ENCODE results near the gene TEX26.

The TEX26 gene

DNA sequence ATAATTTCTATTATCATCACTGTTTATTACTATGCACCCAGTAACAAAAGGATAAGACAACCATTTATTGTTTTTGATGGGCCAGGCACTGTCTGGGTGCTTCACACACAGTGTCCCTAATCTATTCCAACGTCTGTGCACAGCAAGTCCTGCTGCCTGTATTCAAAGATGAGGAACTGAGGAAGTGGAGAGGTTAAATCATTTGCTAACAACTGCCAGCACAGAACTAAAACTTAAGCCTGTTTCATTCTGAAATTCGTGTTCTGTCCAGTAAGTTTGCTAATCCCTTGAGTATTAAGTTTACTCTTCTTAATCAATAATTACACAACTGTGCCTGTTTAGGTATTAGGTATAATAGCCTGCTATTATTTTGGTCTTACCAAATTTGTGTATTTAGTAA, 41.9 kb downstream of the TEX26 start:
- DNase-seq (ENCODE audit: low read depth in 2 of 2, low spot score in 1 of 2), result no peak

DNA sequence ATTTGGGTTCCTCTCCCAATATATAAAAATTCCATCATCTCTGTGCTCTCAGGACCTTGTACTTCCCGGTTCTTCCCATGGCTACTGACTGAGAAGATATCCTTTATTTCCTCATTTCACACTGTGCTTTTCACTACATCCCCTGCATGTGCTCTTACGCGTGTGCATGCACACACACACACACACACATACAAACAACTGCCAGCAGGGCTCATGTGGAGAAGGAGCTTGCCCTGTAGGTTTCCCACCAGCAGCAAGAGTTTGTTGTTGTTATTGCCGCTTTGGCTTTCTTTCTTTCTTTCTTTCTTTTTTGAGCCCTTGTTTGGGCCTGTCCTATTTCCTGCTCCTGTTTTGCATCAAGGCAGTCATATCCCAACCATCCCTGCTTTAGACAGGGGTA, 43.6 kb downstream of the TEX26 start:
- DNase-seq (ENCODE audit: low read depth in 2 of 2, low spot score in 1 of 2), result no peak

DNA sequence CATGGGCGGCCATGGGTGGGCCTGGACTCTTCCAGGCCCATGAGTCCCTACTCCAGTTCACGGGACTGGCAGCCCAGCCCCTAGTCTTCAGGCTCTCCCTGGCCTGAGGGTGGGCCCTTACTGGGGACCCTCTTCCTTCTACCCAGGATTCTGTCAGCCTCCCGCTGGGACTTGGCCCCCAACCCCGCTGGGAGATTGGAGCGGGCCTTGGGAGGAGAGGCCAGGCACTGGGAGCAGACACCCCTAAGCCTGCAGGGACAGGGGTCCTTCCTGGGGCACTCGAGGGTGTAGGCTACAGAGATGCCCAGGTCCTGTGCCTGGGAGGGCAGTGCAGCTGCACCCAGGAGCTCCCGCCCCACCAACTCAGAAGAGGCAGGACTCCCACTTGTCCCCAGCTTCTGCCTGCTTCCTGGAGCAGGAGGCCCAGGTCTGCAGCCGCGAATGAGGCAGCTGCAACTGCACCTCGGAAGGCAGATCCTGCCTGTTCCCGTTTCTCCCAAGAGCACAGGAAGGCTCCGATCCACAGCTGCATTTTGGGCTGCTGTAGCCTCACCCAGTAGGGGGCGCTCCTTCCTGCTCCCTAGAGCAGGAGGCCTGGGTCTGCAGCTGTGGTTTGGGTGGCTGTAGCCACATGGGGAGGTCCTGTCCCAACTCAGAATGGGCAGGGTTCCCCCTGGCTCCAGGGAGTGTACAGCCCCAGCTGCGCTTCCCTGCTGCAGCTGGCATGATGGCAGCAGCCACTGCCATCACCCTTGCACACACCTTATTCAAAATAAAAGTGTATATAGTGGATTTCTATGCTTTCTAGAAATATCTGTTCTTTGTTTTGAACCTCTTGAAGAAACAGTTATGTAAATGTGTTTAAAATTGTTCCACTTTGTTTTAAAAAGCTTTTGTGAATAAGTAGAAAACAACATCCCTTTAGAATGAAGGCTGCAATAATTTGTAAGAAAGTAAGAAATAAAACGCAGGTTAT, 46.8 kb downstream of the TEX26 start:
- DNase-seq (ENCODE audit: low read depth in 2 of 2, low spot score in 1 of 2), result peak; percentile 1 to 14

DNA sequence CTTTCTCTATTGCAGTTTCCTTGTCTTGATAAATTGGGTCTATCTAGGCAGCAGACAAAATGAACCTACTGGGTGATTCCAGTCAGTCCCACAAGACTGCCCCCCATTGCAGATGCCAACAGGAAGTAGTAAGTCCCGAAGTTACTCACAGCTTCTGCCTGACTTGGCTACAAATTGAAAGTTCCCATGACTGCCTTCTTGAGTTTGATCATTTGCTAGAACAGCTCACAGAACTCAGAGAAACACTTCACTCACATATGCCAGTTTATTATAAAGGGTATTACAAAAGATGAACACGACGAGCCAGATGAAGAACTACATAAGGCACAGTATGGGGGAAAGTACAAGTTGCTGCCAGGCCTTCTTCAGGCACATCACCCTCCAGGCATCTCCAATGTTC, 50.0 kb downstream of the TEX26 start:
- no peak for DNase-seq (ENCODE audit: low read depth in 2 of 2, low spot score in 1 of 2)

DNA sequence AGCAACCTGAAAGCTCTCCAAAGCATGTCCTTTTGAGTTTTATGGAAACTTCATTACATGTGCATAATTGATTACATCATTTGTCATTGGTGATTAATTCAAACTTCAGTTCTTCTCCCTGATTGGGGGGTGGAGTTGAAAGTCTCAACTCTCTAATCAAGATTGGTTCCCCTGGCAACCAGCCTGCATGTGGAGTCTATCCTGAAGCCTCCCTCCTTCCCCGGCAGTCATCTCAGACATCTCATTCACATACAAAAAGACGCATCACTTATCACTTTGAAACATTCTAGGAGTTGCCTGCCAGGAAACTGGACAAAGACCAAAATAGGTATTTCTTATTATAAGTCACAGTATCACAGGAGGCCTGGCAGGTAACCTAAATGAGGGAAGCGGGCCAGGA, 50.5 kb downstream of the TEX26 start:
- no peak for DNase-seq (ENCODE audit: low read depth in 2 of 2, low spot score in 1 of 2)

DNA sequence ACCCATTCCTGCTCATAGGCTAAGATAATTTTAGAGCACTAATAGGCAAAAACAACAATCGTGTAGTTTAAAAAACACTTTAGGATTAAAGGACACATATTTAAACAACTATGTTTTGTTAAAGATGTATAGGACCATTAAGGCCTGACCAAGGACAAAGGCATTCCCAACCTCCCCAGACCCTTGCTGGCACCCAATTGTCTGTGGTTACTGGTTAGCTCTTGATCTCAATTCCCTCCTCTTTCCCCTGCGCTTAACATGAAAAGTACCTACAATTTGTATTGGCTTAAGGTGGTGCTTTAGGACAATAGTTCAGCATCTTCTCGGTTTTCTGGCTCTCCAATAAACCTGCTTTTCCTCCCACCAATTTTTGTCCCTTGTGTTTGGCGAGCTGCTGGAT, 51.0 kb downstream of the TEX26 start:
- no peak for DNase-seq (ENCODE audit: low read depth in 2 of 2, low spot score in 1 of 2)

DNA sequence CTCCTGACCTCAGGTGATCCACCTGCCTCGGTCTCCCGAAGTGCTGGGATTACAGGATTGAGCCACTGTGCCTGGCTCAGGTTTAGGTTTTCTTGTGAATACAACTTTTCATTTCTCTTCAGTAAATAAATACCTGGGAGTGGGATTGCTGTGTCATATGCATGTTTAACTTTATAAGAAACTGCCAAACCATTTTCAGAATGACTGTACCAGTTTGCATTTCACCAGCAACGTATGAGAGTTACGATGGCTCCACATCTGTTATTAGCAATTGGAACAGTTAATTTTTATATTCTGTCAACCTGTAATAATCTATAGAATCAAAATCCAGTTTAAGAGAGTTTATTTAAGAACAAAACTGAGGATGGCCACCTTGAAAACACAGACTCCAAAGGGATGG, 52.2 kb downstream of the TEX26 start:
- no peak for DNase-seq (ENCODE audit: low read depth in 2 of 2, low spot score in 1 of 2)

DNA sequence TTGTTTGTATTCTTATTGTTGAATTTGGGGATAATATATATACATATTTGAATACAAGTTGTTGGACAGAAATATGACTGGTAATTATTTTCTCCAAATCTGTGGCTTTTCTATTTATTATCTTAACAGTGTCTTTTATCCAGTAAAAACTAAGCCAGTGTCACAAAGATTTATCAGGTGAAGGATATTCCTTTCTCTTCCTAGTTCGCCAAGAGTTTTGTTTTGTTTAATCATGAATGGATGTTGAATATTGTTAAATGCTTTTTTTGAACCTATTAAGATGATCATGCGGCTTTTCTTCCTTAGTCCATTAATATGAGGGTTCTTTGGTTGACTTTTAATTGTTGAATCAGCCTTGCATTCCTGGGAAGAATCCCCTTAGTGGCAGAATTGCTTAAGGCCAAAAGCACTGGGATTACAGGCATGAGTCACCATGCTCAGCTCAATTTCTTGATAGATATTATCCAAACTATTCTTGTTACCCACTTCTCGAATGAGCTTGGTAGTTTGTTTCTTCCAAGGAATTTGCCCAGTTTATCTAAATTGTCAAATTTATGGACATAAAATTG, 53.3 kb downstream of the TEX26 start:
- DNase-seq (ENCODE audit: low read depth in 2 of 2, low spot score in 1 of 2), result no peak

DNA sequence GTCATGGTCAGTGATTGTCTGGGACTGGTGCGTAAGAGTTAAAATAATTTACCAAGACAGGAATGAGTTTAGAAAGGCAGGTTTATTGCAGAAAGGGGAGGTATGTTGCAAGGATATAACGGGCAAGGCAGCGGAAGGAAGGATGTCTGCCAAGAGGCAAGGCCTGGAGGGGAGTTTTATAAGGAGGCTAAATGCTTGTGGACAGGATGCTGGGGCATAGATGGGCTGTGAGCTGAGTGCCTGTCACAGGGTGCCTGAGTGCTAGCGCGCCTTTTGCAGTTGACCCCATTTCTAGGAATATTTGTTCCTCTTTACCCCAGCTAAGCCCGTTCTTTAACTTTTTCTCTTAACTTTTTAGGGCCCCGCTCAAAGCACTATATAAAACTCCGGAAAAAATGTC, 58.7 kb downstream of the TEX26 start:
- DNase-seq (ENCODE audit: low read depth in 2 of 2, low spot score in 1 of 2), result no peak

DNA sequence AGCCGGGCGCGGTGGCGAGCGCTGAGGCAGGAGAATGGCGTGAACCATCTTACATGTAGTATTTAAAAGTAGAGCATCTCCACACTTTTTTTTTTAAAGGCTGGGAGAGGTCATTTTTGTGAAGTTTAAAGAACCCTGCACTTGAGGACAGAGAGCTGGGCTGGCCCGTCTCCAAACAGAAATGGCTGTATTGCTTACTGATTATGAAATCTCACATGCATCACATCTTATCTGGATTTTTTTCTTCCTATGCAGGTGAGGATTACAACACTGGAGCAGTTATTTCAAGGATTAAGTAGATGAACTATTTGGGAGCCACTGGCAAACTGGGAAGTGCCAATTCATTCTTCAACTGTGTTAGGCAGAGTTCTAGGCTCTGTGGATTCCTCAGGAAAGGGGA, 59.5 kb downstream of the TEX26 start:
- DNase-seq (ENCODE audit: low read depth in 2 of 2, low spot score in 1 of 2), result no peak

DNA sequence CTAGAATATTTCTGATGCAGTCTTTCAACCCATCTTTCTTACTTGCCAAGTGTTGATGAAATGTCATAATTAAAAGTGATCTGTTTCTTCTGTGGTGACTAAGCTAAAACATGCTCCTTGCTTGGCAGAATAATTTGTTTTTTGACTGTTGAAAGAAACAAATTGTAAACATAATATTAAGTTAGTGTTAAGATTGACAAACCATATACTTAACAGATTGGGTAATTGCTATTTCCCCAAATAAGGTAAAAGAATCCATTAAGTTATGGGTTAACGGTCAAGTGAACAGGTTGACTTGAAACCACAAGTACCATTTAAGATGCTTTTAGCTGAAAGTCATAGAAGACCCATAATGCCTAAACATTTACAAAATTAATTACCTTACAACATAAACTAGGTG, 62.9 kb downstream of the TEX26 start:
- no peak for DNase-seq (ENCODE audit: low read depth in 2 of 2, low spot score in 1 of 2)

DNA sequence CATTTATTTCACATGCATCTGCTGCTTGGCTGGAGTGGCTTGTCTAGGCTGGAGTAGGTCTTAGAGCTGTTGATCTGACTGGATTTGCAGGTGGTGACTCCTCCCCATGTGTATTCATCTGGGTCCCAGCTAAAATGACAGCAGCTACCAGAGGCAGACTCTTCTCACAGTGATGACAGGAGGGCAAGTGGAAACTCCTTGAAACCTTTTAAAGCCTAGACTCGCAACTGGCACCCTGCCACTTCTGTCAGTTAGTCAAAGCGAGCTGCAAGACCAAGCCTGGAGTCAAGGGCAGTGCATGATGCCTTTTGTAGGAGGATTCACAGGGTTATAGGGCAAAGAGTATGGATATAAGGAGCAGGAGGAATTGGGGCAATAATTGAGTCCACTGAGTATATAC, 65.2 kb downstream of the TEX26 start:
- no peak for DNase-seq (ENCODE audit: low read depth in 2 of 2, low spot score in 1 of 2)

DNA sequence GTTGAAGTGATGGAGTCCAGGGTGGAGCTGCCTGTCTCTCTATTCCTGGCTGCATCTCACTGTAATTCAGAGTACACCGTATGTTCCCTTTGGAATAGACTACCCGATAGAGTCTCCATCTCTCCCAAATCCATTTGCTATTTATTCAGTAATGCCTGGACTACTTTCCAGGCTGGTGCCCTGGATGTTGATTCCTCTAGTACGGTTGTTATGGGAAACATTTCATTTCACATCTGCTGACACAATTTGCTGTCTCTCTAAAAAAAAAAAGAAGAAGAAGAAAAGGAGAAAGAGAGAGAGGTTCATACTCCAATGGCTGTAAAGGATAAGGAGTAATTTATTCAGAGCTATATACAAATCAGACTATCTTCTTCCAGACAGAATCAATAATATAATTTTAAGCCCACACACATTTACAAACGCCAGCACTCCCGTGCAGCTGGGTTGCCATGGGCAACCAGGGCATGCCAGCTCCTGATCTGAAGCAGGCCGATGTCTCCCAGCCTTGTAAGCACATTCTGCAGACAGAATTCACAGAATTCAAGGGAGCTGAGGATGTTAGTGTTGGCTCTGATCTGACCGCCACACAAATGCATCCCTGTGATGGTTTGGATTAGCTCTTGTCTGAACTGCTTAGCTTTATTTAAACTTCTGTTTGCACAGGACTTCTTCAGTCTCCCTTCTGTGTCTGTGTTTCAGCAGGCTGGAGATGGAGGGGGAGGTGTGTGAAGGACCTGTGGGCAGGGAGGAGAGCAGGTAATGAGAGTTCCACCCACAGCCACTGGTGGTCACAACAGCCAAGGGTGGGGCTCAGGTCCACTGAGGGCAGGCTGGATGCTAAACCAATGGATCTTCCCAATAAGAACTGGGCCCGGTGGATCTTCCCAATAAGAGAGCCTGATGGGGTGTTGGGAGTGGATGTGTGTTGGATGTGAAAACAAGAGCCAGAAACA, 66.0 kb downstream of the TEX26 start:
- no peak for DNase-seq (ENCODE audit: low read depth in 2 of 2, low spot score in 1 of 2)

DNA sequence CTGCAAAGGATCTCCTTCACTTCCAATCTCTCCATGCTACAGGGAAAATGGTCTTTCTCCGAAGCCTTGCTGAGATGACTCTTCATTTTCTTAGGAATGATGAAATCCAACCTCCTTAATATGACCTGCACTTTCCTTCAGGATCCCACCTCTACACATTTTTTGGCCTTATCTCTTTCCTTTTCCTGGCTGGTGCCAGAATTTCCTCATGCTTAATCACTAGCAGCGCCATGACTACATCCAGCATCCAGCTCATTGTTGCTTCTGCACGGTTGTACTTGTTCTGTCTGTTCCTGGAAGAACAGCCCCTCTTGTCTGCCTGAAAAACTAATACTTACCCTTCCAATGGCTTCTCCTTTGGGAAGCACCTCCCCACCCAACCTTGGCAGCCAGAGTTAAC, 68.4 kb downstream of the TEX26 start:
- DNase-seq (ENCODE audit: low read depth in 2 of 2, low spot score in 1 of 2), result no peak

DNA sequence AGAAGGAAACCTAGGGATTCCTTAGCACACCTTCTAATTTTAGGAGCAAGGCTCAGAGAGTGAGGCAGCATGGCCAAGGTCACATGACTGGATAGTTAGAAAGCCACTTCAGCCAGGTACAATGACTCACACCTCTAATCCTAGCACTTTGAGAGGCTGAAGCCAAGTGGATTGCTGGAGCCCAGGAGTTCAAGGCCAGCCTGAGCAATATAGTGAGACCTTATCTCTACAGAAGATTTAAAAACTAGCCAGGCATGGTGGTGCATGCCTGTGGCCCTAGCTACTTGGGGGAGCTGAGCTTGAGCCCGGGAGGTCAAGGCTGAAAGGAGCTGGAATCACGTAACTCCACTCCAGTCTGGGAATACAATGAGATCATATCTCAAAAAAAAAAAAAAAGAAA, 69.2 kb downstream of the TEX26 start:
- DNase-seq (ENCODE audit: low read depth in 2 of 2, low spot score in 1 of 2), result no peak

DNA sequence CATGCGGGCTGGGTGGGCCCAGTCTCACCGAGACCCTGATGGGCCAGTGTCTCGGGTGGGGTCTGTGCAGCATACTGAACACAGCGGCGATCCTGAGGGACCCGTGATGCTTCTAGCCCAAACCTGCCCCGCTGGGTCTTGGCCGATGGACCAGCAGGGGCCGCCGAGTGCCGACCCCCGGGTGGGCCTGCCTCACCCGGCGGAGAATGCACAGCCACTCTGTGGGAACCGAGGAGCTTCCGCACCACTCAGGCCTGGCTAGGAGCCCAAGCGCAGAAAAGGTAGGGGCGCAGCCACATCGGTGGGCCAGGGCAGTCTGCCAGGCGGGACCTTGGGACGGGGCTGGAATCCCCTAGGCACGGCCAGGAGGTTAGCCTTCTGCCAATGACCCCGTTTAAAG, 72.6 kb downstream of the TEX26 start:
- DNase-seq (ENCODE audit: low read depth in 2 of 2, low spot score in 1 of 2), result no peak

DNA sequence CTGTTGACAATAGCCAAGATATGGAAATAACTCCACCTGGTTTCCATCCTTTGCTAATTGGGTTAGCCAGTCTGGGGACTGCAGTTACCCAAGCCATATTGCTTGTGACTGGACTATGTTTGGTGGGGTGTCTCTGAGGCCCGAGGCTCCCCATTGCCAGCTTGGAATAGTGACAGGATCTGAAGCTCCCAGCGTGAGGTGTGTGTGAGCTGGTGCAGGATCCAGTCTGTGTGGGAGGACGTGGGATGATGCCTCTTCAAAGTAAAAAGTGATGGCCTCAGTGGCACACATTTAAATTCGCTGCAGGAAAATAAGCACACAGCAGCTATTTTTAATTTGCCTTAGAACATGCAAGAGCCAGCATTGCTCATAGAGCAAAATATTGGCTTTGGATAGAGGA, 75.0 kb downstream of the TEX26 start:
- no peak for DNase-seq (ENCODE audit: low read depth in 2 of 2, low spot score in 1 of 2)

DNA sequence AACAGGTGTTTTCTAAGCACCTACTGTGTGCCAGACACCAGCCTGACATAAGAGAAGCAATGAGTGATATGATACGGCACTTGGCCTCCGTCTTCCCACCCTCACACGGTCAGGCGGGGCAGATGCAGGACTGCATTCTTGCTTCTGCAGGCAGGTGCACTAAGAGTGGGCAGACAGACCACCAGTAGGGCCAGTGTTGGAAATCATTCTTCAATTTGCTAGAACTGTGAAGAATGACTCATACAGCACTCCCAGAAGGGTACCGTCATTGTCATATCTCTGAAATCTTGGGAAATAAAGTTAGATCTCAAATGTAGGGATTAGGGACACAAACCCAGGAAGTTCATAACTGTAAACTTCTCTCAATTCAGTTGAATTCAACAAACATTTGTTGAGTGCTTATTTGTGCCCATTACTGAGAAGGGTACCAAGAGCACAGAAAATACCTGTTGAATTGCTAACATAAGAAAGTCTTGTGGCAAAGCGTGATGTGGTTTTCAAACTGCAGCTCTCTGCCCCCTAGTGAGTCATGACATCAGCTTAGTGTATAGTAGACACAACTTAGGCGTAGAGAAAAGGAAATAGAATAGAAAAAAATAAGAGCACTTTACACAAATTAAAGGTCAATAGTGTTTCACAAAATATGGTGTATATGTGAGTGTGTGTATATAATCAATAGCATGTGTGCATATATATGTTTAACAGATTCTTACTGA, 76.1 kb downstream of the TEX26 start:
- DNase-seq (ENCODE audit: low read depth in 2 of 2, low spot score in 1 of 2), result no peak

DNA sequence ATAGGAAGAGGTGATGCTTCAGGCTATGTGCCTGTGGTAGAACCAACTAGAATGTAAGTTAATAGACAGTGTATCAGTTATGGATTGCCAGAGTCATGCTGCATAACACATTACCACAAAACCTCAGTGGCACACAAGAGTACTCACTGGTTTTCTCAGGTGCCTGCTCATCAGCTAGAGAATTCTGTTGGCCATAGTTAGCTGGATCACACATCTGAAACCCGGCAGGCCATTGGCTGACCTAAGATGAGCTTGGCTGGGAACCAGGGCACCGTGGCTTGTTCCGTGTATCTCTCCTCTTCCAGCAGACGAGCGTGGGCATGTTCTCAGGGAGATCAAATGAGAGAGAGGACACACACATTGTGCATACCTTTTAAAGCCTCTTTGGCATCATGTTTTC, 76.7 kb downstream of the TEX26 start:
- no peak for DNase-seq (ENCODE audit: low read depth in 2 of 2, low spot score in 1 of 2)

DNA sequence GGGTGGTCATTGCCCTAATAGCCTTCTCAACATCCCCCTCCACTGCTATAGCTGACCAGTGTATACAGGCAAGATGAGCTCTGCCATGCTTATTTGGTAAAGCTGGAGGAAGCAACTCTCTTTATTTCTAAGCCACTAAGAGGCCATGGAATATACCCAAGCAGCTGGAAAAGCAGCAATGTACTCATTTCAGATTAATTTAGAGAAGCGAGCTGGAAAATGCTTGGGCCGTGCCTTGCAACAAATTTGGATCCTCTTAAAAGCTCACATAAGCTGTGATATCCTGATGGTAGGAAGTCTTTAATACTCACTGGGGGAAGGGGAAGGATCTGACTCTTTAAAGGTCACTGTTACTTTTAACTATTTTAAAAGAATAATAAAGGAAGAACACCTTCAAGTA, 77.8 kb downstream of the TEX26 start:
- DNase-seq (ENCODE audit: low read depth in 2 of 2, low spot score in 1 of 2), result no peak

DNA sequence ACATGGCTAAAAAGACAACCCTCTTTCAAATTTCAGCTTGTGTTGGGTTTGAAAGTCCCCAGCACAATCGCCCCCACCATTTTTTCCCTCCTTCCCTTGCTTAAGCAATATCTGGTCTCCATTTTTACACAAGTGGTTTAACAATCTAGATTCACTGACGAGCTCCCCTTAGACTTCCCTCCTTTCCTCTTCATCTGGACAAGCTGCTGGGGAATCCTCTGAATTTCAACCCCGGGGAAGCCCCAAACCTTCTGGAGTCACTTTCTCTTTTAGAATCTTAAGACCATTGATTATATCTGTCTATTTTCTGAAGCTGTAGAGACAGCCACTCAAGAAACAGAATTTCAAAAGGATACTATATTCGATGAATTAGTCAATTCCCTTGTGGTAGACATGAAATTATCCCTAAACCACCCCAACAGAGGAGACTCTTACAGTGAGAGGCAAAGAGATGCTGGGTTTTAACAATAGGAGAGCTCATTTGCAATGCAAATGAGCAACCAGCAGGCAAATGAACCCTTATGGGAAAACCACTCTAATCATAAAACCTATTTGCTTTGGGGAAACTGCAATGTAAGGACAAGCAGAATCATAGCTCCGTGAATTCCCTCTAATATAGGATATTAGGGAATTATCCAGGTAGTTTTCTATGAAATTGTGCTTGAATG, 78.9 kb downstream of the TEX26 start:
- DNase-seq (ENCODE audit: low read depth in 2 of 2, low spot score in 1 of 2), result no peak

Data from stimulated activated CD8-positive, alpha-beta memory T cell treated with anti-CD3 and anti-CD28 coated beads, Interleukin-4, amount 100 ng/mL, for 4 hours (primary cell).